B cell (primary cell): ENCODE data around the gene PHLPP2. TPM values are rescaled to one million over a fixed set of nuclear protein-coding genes. Genes with fewer than 3 reads are reported as not detected.

Experiments
- ATAC-seq: fragments of 200-7000 bp; cut with Tn5 transposase; one replicate; pipeline ENCODE4 v1.10.0; 2021; ENCODE audit warnings: low read depth, mild to moderate bottlenecking, moderate number of reproducible peaks, moderate library complexity
- CTCF ChIA-PET: fragments of 350-600 bp; sonication (Branson Sonifier 250); formaldehyde crosslinking; loops from one replicate; lab custom pipeline; 2021; ENCODE audit warnings: antibody characterized with exemption, inconsistent platforms; lab: Charles Lee
- POLR2A ChIA-PET: fragments of 350-600 bp; sonication (Branson Sonifier 250); formaldehyde crosslinking; loops from one replicate; lab custom pipeline; 2021; ENCODE audit warnings: antibody characterized with exemption; lab: Charles Lee
- DNase-seq: peaks from one replicate; pipeline ENCODE4 v3.0.0; 2013
- H2AFZ ChIP-seq: 2 replicates; pipeline ENCODE4 v1.6.1; 2012; ENCODE audit warnings: mild to moderate bottlenecking, low read depth, low read length; ENCODE audit not compliant: insufficient read depth, poor library complexity, severe bottlenecking
- H3K27ac ChIP-seq, 2 donors: 1 replicate in 1 of 2; 2 replicates in 1 of 2; pipeline ENCODE4 v1.5.1; 2012 to 2013; ENCODE audit warnings: low read length in 2 of 2, mild to moderate bottlenecking in 2 of 2, moderate library complexity in 1 of 2
- H3K27me3 ChIP-seq, 4 experiments: fragments of 200-600 bp in 1 of 4; sonication (generic) in 1 of 4; replicated peaks in 1 of 4; 1 replicate in 2 of 4; 2 replicates in 2 of 4; pipeline versions ENCODE4 v1.6.1 to v1.7.0; 2013 to 2016; ENCODE audit warnings: low read length in 3 of 4, mild to moderate bottlenecking in 2 of 4, mixed read lengths in 1 of 4, moderate library complexity in 1 of 4; ENCODE audit not compliant: insufficient read depth in 4 of 4, control insufficient read depth in 3 of 4; ENCODE audit errors: control extremely low read depth in 1 of 4
- H3K36me3 ChIP-seq, 2 experiments: replicated peaks in 1 of 2; 1 replicate in 1 of 2; 2 replicates in 1 of 2; pipeline versions ENCODE4 v1.6.1 to v1.7.1; 2013; ENCODE audit warnings: low read length in 1 of 2; ENCODE audit not compliant: insufficient read depth in 2 of 2, control insufficient read depth in 1 of 2; ENCODE audit errors: control extremely low read depth in 1 of 2, extremely low read depth in 1 of 2
- H3K4me1 ChIP-seq, 2 donors: fragments of 200-600 bp in 1 of 2; sonication (generic) in 1 of 2; 1 replicate in 1 of 2; 2 replicates in 1 of 2; pipeline versions ENCODE4 v1.5.1 to v1.6.1; 2013 to 2017; ENCODE audit warnings: low read length in 2 of 2; ENCODE audit not compliant: control insufficient read depth in 2 of 2, insufficient read depth in 2 of 2
- H3K4me2 ChIP-seq: replicated peaks from 2 replicates; pipeline ENCODE3; 2012; ENCODE audit warnings: mild to moderate bottlenecking, low read depth, low read length; ENCODE audit not compliant: poor library complexity, severe bottlenecking
- H3K4me3 ChIP-seq, 5 experiments: fragments of 200-600 bp in 1 of 5; sonication (generic) in 1 of 5; 1 replicate in 3 of 5; 2 replicates in 2 of 5; pipeline versions ENCODE4 v1.5.1 to v1.7.0; 2011 to 2016; ENCODE audit warnings: low read length in 4 of 5, mild to moderate bottlenecking in 4 of 5, low read depth in 2 of 5, control low read depth in 1 of 5, moderate library complexity in 1 of 5; ENCODE audit not compliant: insufficient read depth in 1 of 5; ENCODE audit errors: control extremely low read depth in 1 of 5, extremely low read depth in 1 of 5
- H3K79me2 ChIP-seq: fragments of 200-600 bp; sonication (generic); one replicate; pipeline ENCODE4 v1.6.0; 2016; ENCODE audit warnings: low read length; ENCODE audit not compliant: control insufficient read depth, insufficient read depth
- H3K9ac ChIP-seq: fragments of 200-600 bp; sonication (generic); 2 replicates; pipeline ENCODE4 v1.6.1; 2017; ENCODE audit warnings: mild to moderate bottlenecking, low read length, moderate library complexity
- H3K9me3 ChIP-seq, 3 donors: one replicate each; pipeline versions ENCODE4 v1.6.1 to v1.7.1; 2013; ENCODE audit warnings: low read length in 2 of 3; ENCODE audit not compliant: control insufficient read depth in 2 of 3, insufficient read depth in 1 of 3; ENCODE audit errors: control extremely low read depth in 1 of 3
- H4K20me1 ChIP-seq: 2 replicates; pipeline ENCODE4 v1.6.0; 2012; ENCODE audit warnings: mild to moderate bottlenecking, low read length; ENCODE audit not compliant: insufficient read depth, control insufficient read depth, poor library complexity, severe bottlenecking
- H3K27ac Mint-ChIP-seq: one replicate; pipeline ENCODE4 v1.8.0; 2021; ENCODE audit warnings: mixed read lengths
- H3K27me3 Mint-ChIP-seq: one replicate; pipeline ENCODE4 v1.8.0; 2021; ENCODE audit warnings: mixed read lengths
- H3K4me1 Mint-ChIP-seq: one replicate; pipeline ENCODE4 v1.8.0; 2021; ENCODE audit warnings: mixed read lengths
- H3K4me3 Mint-ChIP-seq: one replicate; pipeline ENCODE4 v1.8.0; 2021; ENCODE audit warnings: mixed read lengths
- H3K9me3 Mint-ChIP-seq: one replicate; pipeline ENCODE4 v1.8.0; 2022; ENCODE audit warnings: mixed read lengths; ENCODE audit not compliant: insufficient read depth
- EZH2 ChIP-seq: IDR thresholded peaks from 2 replicates; pipeline ENCODE4 v1.6.1; 2012; ENCODE audit warnings: borderline replicate concordance, low read depth, mild to moderate bottlenecking, moderate library complexity, low read length; ENCODE audit not compliant: insufficient read depth, poor library complexity, severe bottlenecking
- WGBS: methylation state at CpG from one replicate; pipeline ENCODE4 v1.1.5; 2013; ENCODE audit warnings: missing lambda C conversion rate; ENCODE audit not compliant: insufficient coverage; 5-methylcytosine and 5-hydroxymethylcytosine counted together
- intact Hi-C: fragments of 100-400 bp; cut with micrococcal nuclease; formaldehyde crosslinking; loops from one replicate; pipeline ENCODE4 v1.10.0; 2022
- polyA plus RNA-seq: library from polyadenylated mRNA; depleted of rRNA; stranded (reverse); fragments of >200 nt; gene quantifications from 2 replicates; pipeline ENCODE4 v1.2.3, GENCODE V29; 2012
- total RNA-seq, 2 donors: library from RNA; stranded (reverse); fragments of 120-200 nt in 1 of 2; gene quantifications; 1 replicate in 1 of 2; 2 replicates in 1 of 2; pipeline versions ENCODE4 v1.2.3 to v1.2.4, GENCODE V29; 2013 to 2022
- TF ChIP-seq, protein P1 (sequence below): fragments of 200-600 bp; IDR thresholded peaks from one replicate; pipeline ENCODE4 v1.8.0; 2022; ENCODE audit warnings: antibody characterized with exemption, mild to moderate bottlenecking

PHLPP2 gene
- total and polyA plus RNA-seq, 2 donors (not counting 1 experiment from before 2014, with no cell fraction given), result 7.2 to 16.1 TPM

DNA sequence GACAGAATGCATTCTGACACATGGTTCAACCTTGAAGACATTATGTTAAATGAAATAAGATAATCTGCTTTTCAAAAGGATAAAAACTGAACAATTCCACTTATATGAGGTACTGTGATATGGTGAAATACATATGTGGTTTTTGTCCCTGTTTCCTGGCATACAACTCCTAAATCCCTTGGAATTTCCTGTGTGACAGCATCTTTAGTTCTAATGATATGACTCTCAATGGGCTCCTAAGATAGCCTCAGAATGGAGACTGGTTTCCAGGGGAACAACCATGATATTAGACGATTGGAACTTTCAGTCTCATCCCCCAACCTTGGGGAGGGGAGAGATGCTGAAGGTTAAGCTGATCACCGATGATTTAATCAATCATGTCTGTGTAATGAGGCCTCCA is 37.7 kb upstream of the PHLPP2 start:
- Histone ChIP-seq H3K4me2 (no peak overlapping the region), H3K79me2 (peaks cover 3% of the 10 kb centered on the region), H3K36me3 (peaks cover 10 to 64% of the 10 kb centered on the region in 2 experiments), H3K27me3 (no peaks in the 10 kb centered on the region), H3K4me3 (no peak overlapping the region), H3K9me3 (no peaks in the 10 kb centered on the region), H3K27ac (no peak overlapping the region), H3K9ac (no peak overlapping the region), H2AFZ (no peak overlapping the region), H3K4me1 (no peaks in the 10 kb centered on the region), H4K20me1 (no peaks in the 10 kb centered on the region)
- ChIA-PET POLR2A (no interaction called here), CTCF (no interaction called here)
- H3K27ac Mint-ChIP-seq, result no peak overlapping the region
- TF ChIP-seq, protein P1, sequence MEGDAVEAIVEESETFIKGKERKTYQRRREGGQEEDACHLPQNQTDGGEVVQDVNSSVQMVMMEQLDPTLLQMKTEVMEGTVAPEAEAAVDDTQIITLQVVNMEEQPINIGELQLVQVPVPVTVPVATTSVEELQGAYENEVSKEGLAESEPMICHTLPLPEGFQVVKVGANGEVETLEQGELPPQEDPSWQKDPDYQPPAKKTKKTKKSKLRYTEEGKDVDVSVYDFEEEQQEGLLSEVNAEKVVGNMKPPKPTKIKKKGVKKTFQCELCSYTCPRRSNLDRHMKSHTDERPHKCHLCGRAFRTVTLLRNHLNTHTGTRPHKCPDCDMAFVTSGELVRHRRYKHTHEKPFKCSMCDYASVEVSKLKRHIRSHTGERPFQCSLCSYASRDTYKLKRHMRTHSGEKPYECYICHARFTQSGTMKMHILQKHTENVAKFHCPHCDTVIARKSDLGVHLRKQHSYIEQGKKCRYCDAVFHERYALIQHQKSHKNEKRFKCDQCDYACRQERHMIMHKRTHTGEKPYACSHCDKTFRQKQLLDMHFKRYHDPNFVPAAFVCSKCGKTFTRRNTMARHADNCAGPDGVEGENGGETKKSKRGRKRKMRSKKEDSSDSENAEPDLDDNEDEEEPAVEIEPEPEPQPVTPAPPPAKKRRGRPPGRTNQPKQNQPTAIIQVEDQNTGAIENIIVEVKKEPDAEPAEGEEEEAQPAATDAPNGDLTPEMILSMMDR, result no peak
- no peak for TF ChIP-seq EZH2
- H3K4me1 Mint-ChIP-seq, result no peaks in the 10 kb centered on the region
- H3K9me3 Mint-ChIP-seq, result no peaks in the 10 kb centered on the region
- H3K4me3 Mint-ChIP-seq, result no peak overlapping the region
- ATAC-seq, result no peak
- DNase-seq, result no peak
- intact Hi-C loops, result no loop called here
- no peaks in the 10 kb centered on the region for H3K27me3 Mint-ChIP-seq
- WGBS, result no CpG with 5 or more reads among the region's 2 CpGs

DNA sequence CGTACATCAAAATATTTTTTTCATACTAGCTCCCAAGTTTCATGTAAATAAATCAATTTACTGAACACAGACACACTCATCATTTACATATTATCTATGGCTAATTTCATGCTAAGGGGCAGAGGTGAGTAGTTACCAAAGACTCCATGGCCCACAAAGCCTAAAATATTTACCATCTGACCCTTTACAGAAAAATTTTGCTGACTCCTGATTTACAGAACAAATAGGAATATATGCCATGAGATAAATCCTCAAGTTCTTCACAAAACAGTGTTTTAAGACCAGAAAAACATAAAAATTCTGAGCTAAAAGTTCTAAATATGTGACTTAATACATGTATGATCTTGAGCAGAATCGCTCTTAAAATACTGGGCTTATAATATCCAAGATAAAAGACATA is 36.6 kb upstream of the PHLPP2 start:
- WGBS, result 100% methylated on average over 1 of the region's 2 CpGs

More for the DNA sequence above, 36.6 kb upstream of the PHLPP2 start:
- no peak overlapping the region for H3K9ac ChIP-seq
- Mint-ChIP-seq H3K27me3 (no peaks in the 10 kb centered on the region), H3K9me3 (no peaks in the 10 kb centered on the region), H3K4me1 (no peaks in the 10 kb centered on the region), H3K27ac (no peak overlapping the region), H3K4me3 (no peak overlapping the region)
- no peaks in the 10 kb centered on the region for H3K27me3 ChIP-seq
- H4K20me1 ChIP-seq, result no peaks in the 10 kb centered on the region
- no peaks in the 10 kb centered on the region for H3K4me1 ChIP-seq
- ATAC-seq, result no peak
- ChIA-PET POLR2A (no interaction called here), CTCF (interaction anchor here (2.4 kb wide), 1 partner anchor 200 kb away, joined by 7 read pairs; no protein-coding TSS in a partner anchor)
- peaks cover 10 to 64% of the 10 kb centered on the region in 2 experiments for H3K36me3 ChIP-seq
- H3K9me3 ChIP-seq, result no peaks in the 10 kb centered on the region
- peaks cover 3% of the 10 kb centered on the region for H3K79me2 ChIP-seq
- no peak overlapping the region for H3K4me3 ChIP-seq
- intact Hi-C loops, result no loop called here
- no peak overlapping the region for H2AFZ ChIP-seq
- H3K4me2 ChIP-seq, result no peak overlapping the region
- TF ChIP-seq EZH2, result no peak
- TF ChIP-seq, protein P1, result no peak
- DNase-seq, result no peak
- no peak overlapping the region for H3K27ac ChIP-seq
